DND-41 (cell line): ENCODE results near the gene SH3TC1.

Source experiments
- ATAC-seq: fragments of 200-7000 bp; cut with Tn5 transposase; 3 replicates; pipeline ENCODE4 v1.9.1; 2021; ENCODE audit warnings: low read depth; ENCODE audit not compliant: insufficient read depth
- DNase-seq: peaks from one replicate; pipeline ENCODE4 v3.0.0-alpha.2; 2020
- H2AFZ ChIP-seq: 2 replicates; pipeline ENCODE4 v1.6.0; 2012; ENCODE audit warnings: low read depth, low read length
- H3K27ac ChIP-seq: 2 replicates; pipeline ENCODE4 v1.5.1; 2012; ENCODE audit warnings: low read length, inconsistent platforms
- H3K27me3 ChIP-seq: fragments of 200-600 bp; sonication (generic); 2 replicates; pipeline ENCODE4 v1.6.0; 2012; ENCODE audit warnings: low read length, mild to moderate bottlenecking, inconsistent platforms; ENCODE audit not compliant: insufficient read depth, poor library complexity
- H3K36me3 ChIP-seq: 2 replicates; pipeline ENCODE4 v1.5.1; 2012; ENCODE audit warnings: low read length, inconsistent platforms; ENCODE audit not compliant: insufficient read depth
- H3K4me1 ChIP-seq: 2 replicates; pipeline ENCODE4 v1.5.1; 2012; ENCODE audit warnings: mild to moderate bottlenecking, low read length; ENCODE audit not compliant: insufficient read depth
- H3K4me2 ChIP-seq: 2 replicates; pipeline ENCODE4 v1.6.0; 2012; ENCODE audit warnings: mild to moderate bottlenecking, moderate library complexity, low read length, inconsistent platforms; ENCODE audit not compliant: insufficient read depth
- H3K4me3 ChIP-seq, 2 experiments: fragments of 200-600 bp in 1 of 2; shearing (Covaris generic) in 1 of 2; 2 replicates each; pipeline ENCODE4 v1.5.1; 2012 to 2016; ENCODE audit warnings: inconsistent platforms in 2 of 2, low read length in 2 of 2, mild to moderate bottlenecking in 2 of 2, low read depth in 1 of 2, moderate library complexity in 1 of 2
- H3K79me2 ChIP-seq: 2 replicates; pipeline ENCODE4 v1.6.0; 2012; ENCODE audit warnings: low read length, inconsistent platforms; ENCODE audit not compliant: insufficient read depth
- H3K9ac ChIP-seq: 2 replicates; pipeline ENCODE4 v1.6.0; 2012; ENCODE audit warnings: low read depth, mild to moderate bottlenecking, inconsistent platforms, low read length, moderate library complexity
- H3K9me3 ChIP-seq: 2 replicates; pipeline ENCODE4 v1.5.1; 2012; ENCODE audit warnings: low read length, moderate library complexity, mild to moderate bottlenecking, inconsistent platforms; ENCODE audit not compliant: insufficient read depth, severe bottlenecking
- H4K20me1 ChIP-seq: 2 replicates; pipeline ENCODE4 v1.6.0; 2012; ENCODE audit warnings: low read length; ENCODE audit not compliant: insufficient read depth
- CTCF ChIP-seq: IDR thresholded peaks from 2 replicates; pipeline ENCODE4 v1.5.1; 2012; ENCODE audit warnings: borderline replicate concordance, low read length, moderate library complexity, mild to moderate bottlenecking; ENCODE audit not compliant: poor library complexity, severe bottlenecking; ENCODE audit errors: extremely low read depth
- EZH2 ChIP-seq: IDR thresholded peaks from 3 replicates; pipeline ENCODE4 v1.6.1; 2012; ENCODE audit warnings: borderline replicate concordance, low read depth, mild to moderate bottlenecking, moderate library complexity, low read length, inconsistent platforms; ENCODE audit not compliant: severe bottlenecking

The SH3TC1 gene

GRCh38 chr4:8207314-8207713 lies 8.2 kb downstream of the SH3TC1 start:
- no peak for ATAC-seq
- Histone ChIP-seq H3K27me3 (no peaks in the 10 kb centered on the region), H3K36me3 (peaks cover 3% of the 10 kb centered on the region; the same call in 1 of the 2 replicates), H3K27ac (no peak overlapping the region), H2AFZ (no peak overlapping the region), H3K79me2 (peaks cover 7% of the 10 kb centered on the region; the same call in 1 of the 2 replicates), H3K9ac (no peak overlapping the region), H3K4me2 (no peak overlapping the region), H4K20me1 (no peaks in the 10 kb centered on the region; the same call in 1 of the 2 replicates), H3K4me1 (peaks cover 54% of the 10 kb centered on the region), H3K9me3 (no peaks in the 10 kb centered on the region), H3K4me3 (no peak overlapping the region)
- DNase-seq, result no peak
- TF ChIP-seq EZH2 (no peak), CTCF (no peak)

GRCh38 chr4:8208565-8208964 lies 9.5 kb downstream of the SH3TC1 start:
- Histone ChIP-seq H3K4me3 (no peak overlapping the region), H3K27me3 (no peaks in the 10 kb centered on the region), H3K9ac (no peak overlapping the region), H3K4me1 (peaks cover 41% of the 10 kb centered on the region), H3K27ac (no peak overlapping the region), H3K9me3 (no peaks in the 10 kb centered on the region), H4K20me1 (no peaks in the 10 kb centered on the region; the same call in 1 of the 2 replicates), H3K36me3 (peaks cover 3% of the 10 kb centered on the region; the same call in 1 of the 2 replicates), H3K4me2 (no peak overlapping the region), H2AFZ (no peak overlapping the region), H3K79me2 (peaks cover 3% of the 10 kb centered on the region; the same call in 1 of the 2 replicates)
- ATAC-seq, result no peak
- no peak for DNase-seq
- TF ChIP-seq CTCF (no peak), EZH2 (no peak)

GRCh38 chr4:8209181-8209874 lies 10.2 kb downstream of the SH3TC1 start:
- Histone ChIP-seq H3K4me1 (peaks cover 33% of the 10 kb centered on the region), H3K9ac (no peak overlapping the region), H3K4me3 (no peak overlapping the region), H3K27ac (peak overlapping the region; percentile 37; the same call in 1 of the 2 replicates), H3K4me2 (no peak overlapping the region), H4K20me1 (no peaks in the 10 kb centered on the region; the same call in 1 of the 2 replicates), H3K36me3 (peaks cover 3% of the 10 kb centered on the region; the same call in 1 of the 2 replicates), H3K9me3 (no peaks in the 10 kb centered on the region), H3K27me3 (no peaks in the 10 kb centered on the region), H3K79me2 (peaks cover 3% of the 10 kb centered on the region; the same call in 1 of the 2 replicates), H2AFZ (no peak overlapping the region)
- DNase-seq (no peak), ATAC-seq (no peak)
- TF ChIP-seq EZH2 (no peak), CTCF (no peak)
